HL-60/S4 (cell line): ENCODE measurements around the gene GIMAP8.
"Not testable (repeated sequence)": the region's sequence is repeated elsewhere in the genome, so short reads cannot be mapped to it uniquely, and the experiment has no call there.

Experiments used
- in situ Hi-C: fragments of 300-500 bp; cut with MboI; formaldehyde crosslinking; loops from 2 replicates; pipeline ENCODE4 v1.14.3; 2022; ENCODE audit warnings: low sequenced_read_pairs

The GIMAP8 gene

DNA sequence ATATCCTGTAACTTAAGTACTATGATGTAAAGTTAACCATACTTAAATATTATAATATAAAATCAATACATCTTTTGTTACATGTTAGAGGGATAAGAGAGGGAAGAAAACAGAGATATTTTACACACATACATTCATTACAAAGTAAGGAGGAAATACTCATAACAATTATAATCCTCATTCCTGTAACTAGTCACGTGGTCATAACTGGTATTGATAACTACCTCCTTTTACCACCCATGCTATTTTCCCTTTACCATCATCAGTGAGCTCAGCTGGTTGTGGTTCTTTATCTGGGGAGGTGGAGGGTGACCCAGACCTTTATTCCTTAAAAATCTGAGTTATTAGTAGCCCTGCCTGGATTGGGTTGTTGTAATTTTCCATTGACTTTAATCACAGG lies 8.3 kb downstream of the GIMAP8 start:
- in situ Hi-C loops, result no loop called here

DNA sequence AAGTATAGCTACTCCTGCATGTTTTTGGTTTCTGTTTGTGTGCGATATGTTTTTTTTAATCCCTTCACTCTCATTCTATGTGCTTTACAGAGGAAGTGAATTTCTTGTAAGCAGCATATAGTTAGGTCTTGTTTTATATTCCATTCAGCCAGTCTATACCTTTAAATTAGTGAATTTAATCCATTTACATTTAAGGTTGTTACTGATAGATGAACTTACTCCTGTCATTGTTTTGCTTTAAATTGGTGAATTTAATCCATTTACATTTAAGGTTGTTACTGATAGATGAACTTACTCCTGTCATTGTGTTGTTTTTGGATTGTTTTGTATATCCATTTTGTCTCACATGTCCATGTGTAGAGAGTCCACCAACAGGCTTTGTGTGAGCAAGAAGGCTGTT lies 11.1 kb downstream of the GIMAP8 start:
- in situ Hi-C loops, result no loop called here

DNA sequence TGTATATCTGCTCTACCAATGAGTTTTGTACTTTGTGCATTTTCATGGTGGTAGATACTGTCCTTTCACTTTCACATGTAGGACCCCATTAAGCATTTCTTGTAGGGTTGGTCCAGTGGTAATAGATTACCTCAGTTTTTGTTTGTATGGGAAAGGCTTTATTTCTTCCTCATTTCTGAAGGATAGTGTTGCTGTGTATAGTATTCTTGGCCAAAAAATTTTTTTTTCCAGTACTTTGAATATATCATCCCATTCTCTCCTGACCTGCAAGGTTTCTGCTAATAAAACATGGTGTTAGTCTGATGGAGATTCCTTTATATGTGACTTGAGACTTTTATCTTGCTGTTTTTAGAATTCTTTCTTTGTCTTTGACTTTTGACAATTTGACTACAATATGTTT lies 12.0 kb downstream of the GIMAP8 start:
- in situ Hi-C loops, result no loop called here

DNA sequence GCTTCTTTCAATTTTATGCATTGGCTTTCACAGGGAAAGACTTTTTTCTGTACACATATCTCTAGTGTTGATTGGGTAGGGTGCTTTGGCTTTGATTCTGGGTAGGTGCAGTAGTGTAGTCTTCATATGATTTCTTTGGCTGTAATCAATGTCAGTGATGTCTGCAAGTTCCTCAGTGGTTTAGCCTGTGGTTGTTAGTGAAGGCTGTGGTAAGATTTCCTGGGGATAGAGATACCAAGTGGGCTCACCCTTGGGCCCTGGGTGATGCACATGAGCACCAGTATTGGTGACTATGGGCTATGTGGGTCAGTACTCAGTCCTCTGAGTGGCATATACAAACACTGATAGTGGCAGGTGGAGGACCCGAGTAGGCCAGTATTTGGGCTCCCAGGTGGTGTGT lies 13.0 kb downstream of the GIMAP8 start:
- in situ Hi-C loops, result no loop called here

DNA sequence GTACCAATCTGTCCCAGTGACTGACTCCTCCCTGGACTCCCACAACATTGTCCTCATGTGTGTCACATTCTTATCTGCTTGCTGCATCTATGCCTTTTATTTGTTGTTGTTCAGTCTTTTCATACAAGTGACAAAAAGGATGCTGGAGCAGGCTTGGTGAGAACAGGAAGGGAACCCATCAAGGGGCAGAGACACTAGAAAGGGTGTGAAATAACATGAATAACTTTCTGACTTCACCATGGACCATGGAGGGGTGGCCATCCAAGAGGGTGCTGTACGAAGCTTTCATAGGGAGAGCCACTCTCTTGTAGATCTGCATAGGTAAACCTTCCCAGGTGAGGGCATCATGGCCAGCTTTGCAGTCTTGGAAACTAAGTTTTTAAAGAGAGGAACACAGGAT lies 14.5 kb downstream of the GIMAP8 start:
- in situ Hi-C loops, result no loop called here

DNA sequence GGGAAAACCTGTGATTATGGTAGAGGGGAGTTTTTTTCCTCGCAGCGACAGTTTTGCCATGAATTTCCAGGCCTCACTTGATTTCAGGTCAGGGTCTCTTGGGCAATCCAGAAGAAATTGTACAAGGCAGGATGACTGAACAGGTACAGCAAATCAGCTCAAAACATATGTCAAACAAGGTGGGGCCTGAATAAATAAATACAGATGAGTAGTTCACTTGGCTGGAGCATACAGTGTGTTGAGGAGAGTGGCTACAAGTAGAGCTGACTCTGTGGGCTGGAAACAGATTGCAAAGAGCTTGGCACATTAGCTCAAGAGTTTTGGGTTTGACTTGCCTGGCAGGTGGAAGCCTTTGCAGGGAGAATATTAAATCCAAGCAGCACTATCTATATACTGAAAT lies 15.0 kb downstream of the GIMAP8 start:
- in situ Hi-C loops, result no loop called here

DNA sequence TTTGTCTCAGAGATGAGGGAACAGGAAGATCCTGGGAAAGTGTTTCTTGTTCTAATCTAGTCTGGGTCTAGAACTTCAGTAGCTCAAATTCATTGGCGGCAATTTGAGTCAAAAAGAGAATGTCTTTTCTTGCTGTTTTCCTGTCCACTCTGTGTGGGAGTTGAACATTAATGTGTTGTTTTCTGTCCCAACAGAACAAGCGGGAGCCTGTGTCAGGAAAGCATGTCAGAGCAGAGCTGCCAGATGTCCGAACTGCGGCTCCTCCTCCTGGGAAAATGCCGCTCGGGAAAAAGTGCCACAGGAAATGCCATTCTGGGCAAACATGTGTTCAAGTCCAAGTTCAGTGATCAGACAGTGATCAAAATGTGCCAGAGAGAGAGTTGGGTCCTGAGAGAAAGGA lies 16.0 kb downstream of the GIMAP8 start:
- in situ Hi-C loops, result no loop called here

DNA sequence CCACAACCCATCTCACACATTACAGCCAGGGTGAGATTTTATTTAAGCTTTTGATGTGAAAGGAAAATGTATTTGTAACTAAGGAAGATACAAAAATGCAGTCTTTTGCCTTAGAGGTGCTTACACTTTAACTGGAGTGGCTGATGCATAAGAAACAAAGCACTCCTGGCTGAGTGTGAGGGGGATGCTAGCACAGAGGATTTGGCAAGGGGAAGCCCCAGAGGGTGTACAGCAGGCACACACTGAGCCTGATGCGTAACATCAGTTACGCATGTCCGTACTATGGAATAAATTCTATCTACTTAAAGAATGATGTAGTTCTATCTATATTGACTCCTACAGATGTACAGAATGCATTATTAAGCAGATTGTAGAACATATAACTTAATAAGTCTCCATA lies 17.8 kb downstream of the GIMAP8 start:
- in situ Hi-C loops, result no loop called here

DNA sequence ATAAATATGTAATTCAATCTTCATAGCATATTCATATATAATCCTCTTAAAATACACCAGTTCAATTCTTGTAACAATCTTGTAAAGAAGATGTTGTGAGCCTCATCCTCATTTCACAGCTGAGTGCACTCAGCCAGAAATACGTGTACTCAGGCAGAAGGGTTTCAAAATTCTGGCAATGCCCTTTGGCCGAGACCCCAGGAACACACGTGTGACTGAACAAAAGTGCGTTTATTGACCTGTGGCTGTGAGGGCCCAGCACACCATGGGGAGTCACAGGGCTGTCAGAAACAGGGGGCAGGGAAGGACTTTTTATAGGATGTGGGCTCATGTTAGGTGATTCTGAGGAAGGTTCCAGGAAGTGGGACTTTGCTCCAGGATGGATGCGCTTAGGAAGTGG lies 21.5 kb downstream of the GIMAP8 start:
- in situ Hi-C loops, result no loop called here

DNA sequence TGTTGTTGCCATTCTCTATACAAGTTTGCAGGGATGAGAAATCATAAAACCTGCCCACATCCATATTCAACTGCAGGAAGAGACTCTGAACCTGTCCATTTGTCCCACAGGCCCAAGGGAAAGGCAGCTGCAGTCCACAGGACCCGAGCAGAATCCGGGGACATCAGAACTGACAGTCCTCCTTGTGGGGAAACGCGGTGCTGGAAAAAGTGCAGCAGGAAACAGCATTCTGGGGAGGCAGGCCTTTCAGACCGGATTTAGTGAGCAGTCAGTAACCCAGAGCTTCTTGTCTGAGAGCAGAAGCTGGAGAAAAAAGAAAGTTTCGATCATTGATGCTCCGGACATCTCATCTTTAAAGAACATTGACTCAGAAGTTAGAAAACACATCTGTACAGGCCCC lies 23.5 kb downstream of the GIMAP8 start:
- in situ Hi-C loops, result no loop called here

DNA sequence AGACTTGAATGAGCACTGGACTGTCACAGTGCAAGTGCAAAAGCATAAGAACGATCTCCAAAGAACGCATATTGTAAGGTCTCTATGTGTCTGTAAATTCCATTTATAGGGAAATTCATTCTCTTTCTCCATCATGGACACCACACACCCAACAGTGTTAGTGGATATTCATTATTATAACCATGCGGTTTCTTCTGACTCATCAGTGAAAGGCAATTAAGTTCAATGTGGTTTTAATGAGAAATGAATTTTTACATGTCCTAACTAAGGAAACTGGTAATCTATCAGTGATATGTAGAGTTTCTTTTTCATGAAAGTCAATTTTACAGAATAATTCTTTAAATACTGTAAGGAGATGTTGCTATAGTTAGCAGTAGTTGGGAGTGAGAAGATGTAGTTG lies 25.9 kb downstream of the GIMAP8 start:
- in situ Hi-C loops, result no loop called here

DNA sequence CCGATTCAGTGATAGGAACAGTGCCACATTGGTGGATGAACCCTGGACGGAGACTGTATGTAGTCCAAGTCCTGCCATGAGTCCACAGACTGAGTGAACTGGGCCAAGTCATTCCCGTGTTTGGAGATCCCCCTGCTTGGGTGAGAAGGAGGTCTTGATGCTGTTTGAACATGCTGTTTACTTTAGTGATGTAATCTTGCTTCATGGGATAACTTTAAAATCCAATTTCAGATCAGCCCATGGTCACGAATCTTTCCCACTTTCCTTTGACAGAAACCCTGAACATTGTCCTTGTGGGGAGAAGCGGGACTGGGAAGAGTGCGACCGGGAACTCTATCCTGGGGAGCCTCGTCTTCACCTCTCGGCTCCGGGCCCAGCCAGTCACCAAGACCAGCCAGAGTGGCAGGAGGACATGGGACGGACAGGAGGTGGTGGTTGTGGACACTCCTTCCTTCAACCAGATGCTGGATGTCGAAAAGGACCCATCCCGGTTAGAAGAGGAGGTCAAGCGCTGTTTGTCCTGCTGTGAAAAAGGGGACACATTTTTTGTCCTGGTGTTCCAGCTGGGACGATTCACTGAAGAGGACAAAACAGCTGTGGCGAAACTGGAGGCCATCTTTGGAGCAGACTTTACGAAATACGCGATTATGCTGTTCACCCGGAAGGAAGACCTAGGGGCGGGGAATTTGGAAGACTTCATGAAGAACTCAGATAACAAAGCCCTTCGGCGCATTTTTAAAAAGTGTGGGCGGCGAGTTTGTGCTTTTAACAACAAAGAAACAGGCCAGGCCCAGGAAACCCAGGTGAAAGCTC lies 26.6 kb downstream of the GIMAP8 start:
- in situ Hi-C loops, result no loop called here

DNA sequence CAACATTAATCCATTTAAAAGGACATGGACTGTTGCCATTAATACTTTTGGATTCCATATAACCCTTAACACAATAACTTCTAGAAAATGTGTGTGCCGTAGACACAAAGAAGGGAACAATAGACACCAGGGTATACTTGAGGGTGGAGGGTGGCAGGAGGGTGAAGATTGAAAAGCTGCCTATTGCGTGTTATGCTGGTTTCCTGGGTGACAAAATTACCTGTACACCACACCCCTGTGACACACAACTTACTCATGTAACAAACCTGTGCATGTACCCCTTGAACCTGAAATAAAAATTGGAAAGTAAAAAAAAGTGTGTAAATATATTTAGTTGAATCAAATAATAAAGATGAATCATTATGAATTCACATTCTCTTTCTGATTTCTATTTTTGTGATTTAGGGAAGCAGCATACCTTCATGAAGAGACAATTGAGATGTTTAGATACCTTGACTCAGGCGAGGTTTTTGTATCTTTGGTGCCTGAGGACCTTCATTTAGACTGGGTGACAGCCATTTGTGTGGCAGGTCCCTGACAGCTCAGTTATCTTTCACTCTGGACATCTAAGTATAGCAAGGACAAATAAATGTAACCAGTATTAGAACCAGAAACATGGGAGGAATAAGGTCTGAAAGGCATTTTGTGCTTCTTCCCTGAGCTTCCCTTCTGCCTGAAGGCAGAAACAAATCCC lies 28.7 kb downstream of the GIMAP8 start:
- in situ Hi-C loops, result no loop called here

DNA sequence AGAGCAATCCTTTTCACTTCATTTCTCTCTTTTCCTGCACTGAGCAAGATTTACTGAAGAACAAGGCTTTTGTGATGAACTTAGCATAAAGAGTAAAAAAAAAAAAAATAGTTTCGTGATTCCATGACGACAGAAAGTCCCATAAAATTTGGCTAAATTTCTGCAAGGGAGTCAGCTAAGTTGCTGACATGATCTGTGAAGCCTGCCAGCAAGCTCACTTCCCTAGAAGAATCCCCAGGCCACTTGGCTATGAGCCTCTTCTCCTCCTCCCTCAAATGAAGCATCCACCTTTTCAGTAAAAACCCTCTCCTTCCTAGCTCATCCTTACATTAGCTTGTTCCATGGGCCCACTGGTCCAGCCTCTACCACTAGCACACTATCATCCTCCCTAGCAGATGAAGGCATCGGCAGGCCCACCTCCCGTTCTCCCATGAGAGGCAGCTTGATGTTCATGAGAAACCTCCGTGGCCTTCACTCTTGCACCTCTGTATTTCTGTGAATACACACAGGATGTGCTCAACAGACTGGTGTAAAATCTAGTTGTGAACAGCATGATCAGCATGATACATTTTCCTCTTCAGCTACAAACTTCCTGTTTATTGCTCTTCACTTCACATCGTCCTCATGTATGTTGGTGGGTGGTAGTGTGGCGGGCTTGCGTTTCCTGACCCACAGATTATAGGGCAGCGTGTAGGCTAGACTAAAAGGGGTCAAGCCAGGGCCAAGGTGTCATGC lies 30.9 kb downstream of the GIMAP8 start:
- in situ Hi-C loops, result no loop called here

DNA sequence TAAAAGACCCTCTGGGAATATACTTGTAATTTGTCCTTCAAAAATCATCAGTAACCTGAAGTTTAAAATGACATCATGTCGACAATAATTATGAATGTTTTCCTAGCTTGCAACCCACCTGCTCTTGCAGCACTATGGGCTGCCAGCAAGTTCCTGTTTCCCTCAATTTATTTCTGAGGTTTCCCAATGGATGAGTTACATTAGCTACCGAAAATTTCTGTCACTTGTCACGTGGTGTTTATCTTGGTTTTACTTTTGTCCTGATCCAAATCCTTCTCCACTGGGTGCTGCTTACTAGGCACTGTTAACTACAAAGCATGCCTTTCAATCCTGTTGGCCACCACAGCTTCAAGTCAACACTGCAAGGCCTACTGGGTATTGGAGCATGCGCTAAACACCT lies 31.5 kb downstream of the GIMAP8 start:
- in situ Hi-C loops, result no loop called here

DNA sequence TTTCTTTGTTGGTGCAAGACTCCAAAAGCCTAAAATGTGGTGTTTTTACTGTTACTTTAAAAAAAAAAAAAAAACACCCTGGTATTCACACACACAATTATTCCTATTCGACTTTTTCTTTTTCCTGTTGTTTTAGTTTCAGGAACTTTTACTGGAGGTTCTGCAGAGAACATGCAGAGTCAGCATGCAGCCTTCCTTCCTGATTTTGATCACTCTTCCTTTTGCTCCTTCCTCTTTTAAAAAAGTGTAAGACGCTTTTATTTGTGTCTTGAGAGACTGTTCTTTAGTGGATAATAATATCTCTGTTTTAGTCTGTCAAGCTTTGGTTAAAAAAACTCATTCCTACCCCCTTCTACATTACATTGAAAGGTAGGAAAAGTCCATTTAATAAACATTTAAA lies 33.1 kb downstream of the GIMAP8 start:
- in situ Hi-C loops, result not testable (repeated sequence)

DNA sequence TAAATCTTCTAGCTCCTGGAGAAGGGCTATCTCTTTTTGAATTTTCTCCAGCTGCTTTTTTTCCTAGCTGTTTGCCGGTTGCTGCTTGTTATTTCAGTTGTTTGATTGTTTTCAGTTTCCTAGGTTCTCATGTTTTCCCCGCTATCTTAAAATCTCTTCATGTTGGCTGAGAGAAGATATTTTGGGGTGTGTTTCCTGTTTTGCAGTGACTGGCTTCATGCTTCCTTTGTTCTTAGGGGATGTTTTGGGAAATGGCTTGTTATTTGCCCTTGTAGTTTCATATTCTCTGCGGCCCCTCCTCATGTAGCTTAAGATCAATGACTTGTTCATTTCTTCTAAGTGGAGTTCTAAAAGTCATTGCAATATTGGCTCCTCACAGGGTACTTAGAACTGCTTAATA lies 33.6 kb downstream of the GIMAP8 start:
- in situ Hi-C loops, result not testable (repeated sequence)

DNA sequence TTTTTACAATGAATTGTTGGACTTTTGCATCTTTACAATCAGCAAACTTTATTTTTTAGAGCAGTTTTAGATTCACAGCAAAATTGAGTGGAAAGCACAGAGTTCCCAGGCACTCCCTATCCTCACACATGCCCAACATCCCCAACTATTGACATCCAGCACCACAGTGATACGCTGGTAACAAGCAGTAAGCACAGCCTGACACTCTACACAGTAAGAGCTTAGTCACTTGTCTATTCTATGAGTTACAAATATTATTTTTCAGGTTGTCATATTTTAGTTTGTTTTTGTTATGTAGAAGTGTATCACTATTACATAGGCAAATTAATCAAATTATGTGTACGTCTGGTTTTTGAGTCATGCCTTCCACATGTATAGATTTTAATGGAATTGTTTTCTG lies 37.2 kb downstream of the GIMAP8 start:
- in situ Hi-C loops, result no loop called here

DNA sequence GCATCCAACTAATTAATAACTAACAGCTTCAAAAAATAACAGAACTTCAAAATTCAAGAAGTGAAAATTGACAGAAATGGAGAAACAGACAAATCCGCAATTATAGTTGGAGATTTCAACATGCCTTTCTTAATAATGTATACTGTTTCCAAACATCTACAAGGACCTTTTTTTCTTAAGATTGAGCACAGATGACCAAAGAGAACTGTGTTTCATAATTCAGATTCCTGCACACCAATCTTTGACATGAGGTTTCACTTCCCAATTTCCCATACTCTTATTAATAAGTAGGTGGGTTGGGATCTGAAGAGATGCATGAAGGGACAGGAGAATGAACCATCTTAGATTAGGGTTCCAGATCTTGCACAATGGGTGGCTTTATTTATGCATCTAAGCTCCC lies 39.4 kb downstream of the GIMAP8 start:
- in situ Hi-C loops, result no loop called here

DNA sequence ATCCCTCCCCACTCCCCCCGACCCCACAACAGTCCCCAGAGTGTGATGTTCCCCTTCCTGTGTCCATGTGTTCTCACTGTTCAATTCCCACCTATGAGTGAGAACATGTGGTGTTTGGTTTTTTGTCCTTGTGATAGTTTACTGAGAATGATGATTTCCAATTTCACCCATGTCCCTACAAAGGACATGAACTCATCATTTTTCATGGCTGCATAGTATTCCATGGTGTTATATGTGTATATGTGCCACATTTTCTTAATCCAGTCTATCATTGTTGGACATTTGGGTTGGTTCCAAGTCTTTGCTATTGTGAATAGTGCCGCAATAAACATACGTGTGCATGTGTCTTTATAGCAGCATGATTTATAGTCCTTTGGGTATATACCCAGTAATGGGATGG lies 43.0 kb downstream of the GIMAP8 start:
- in situ Hi-C loops, result not testable (repeated sequence)

DNA sequence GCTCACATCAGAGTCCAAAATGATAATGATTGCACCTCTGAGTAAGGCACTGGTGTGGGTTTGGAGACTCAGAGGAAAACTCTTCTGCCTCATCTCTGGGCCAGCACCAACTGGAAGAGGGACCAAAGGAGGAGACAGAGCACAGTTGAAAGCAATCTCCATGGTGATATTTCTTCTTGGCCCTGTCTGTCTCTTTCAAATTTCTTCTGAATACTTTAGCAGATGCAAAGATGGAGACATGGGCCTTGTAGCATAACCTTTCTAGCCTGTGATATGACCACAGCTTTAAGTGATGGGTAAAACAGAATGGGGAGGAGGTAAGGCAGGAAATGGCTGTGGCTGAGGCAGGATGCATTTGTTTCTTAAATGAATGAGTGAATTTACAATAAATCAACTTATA lies 52.1 kb downstream of the GIMAP8 start:
- in situ Hi-C loops, result no loop called here

DNA sequence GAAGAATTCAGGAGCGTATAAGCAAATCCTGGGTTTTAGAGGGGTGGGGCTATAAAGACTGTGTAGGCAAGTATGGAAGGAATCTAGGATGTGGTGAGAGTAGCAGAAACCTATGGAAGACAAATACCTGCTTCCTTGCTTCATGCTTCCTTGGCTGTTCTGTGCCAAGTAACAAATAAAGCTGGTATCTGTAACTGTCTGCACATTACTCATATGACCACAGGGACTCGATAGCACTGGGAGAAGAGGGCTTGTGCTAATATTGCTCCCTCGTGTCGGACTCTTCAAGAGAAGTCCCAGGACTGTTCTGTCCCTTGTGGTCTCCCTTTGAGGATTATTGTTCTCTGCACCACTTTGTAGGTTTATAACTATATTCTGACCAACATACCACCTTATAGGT lies 52.7 kb downstream of the GIMAP8 start:
- in situ Hi-C loops, result no loop called here
